IMR-90 (cell line): ENCODE data around the gene OR4K2. TPM values are rescaled to one million over a fixed set of nuclear protein-coding genes. Genes with fewer than 3 reads are reported as not detected.
"Not testable (repeated sequence)": the region's sequence is repeated elsewhere in the genome, so short reads cannot be mapped to it uniquely, and the experiment has no call there.

Experiments
- ATAC-seq: fragments of 200-7000 bp; cut with Tn5 transposase; 2 replicates; pipeline ENCODE4 v1.9.1; 2020; ENCODE audit warnings: low read depth, mild to moderate bottlenecking, moderate library complexity
- BruUV-seq: library from RNA; stranded (reverse); fragments of 400-500 nt; replicated peaks from 2 replicates; lab custom pipeline; 2021; lab: Mats Ljungman, UMichigan
- CTCF ChIA-PET: fragments of 300-600 bp; formaldehyde crosslinking; extraction: SDS; loops from one replicate; lab custom pipeline; 2021; ENCODE audit warnings: antibody characterized with exemption; lab: Yijun Ruan, JAX
- POLR2A ChIA-PET: fragments of 300-600 bp; sonication (Branson Sonifier 250); formaldehyde crosslinking; loops from one replicate; lab custom pipeline; 2022; ENCODE audit warnings: antibody characterized with exemption; ENCODE audit not compliant: unreplicated experiment; lab: Charles Lee
- DNase-seq: peaks from one replicate; pipeline ENCODE4 v3.0.0; 2013
- H2AFZ ChIP-seq: replicated peaks from 2 replicates; pipeline ENCODE3; 2013; ENCODE audit warnings: low read length, mild to moderate bottlenecking; ENCODE audit not compliant: poor library complexity
- H2AK5ac ChIP-seq: 2 replicates; pipeline ENCODE4 v1.6.1; 2013; ENCODE audit warnings: low read depth, low read length, inconsistent platforms
- H2AK9ac ChIP-seq: replicated peaks from 2 replicates; pipeline ENCODE3; 2013; ENCODE audit warnings: mild to moderate bottlenecking, low read depth, low read length, moderate library complexity; ENCODE audit not compliant: poor library complexity
- H2BK120ac ChIP-seq: 2 replicates; pipeline ENCODE4 v1.6.1; 2013; ENCODE audit warnings: low read depth, low read length, inconsistent platforms
- H2BK15ac ChIP-seq: 3 replicates; pipeline ENCODE4 v1.6.1; 2013; ENCODE audit warnings: low read depth, low read length, inconsistent platforms
- H2BK20ac ChIP-seq: 2 replicates; pipeline ENCODE4 v1.6.1; 2013; ENCODE audit warnings: low read depth, mild to moderate bottlenecking, inconsistent platforms, low read length, moderate library complexity
- H2BK5ac ChIP-seq: 2 replicates; pipeline ENCODE4 v1.6.1; 2013; ENCODE audit warnings: mild to moderate bottlenecking, low read depth, low read length, inconsistent platforms; ENCODE audit not compliant: poor library complexity, severe bottlenecking
- H3K14ac ChIP-seq: replicated peaks from 2 replicates; pipeline ENCODE4 v1.6.1; 2013; ENCODE audit warnings: low read depth, low read length, inconsistent platforms
- H3K18ac ChIP-seq: 2 replicates; pipeline ENCODE4 v1.6.1; 2013; ENCODE audit warnings: low read depth, low read length, control low read depth
- H3K23ac ChIP-seq: 2 replicates; pipeline ENCODE4 v1.6.1; 2013; ENCODE audit warnings: low read depth, low read length, inconsistent platforms
- H3K27ac ChIP-seq: 2 replicates; pipeline ENCODE4 v1.5.1; 2013; ENCODE audit warnings: mild to moderate bottlenecking, control low read depth, low read length; ENCODE audit not compliant: insufficient read depth
- H3K27me3 ChIP-seq: 2 replicates; pipeline ENCODE4 v1.6.1; 2013; ENCODE audit warnings: low read length; ENCODE audit not compliant: control insufficient read depth, insufficient read depth
- H3K36me3 ChIP-seq: 2 replicates; pipeline ENCODE4 v1.6.1; 2013; ENCODE audit warnings: low read length, mixed read lengths; ENCODE audit not compliant: control insufficient read depth, insufficient read depth
- H3K4ac ChIP-seq: 2 replicates; pipeline ENCODE4 v1.6.1; 2013; ENCODE audit warnings: low read depth, low read length, inconsistent platforms
- H3K4me1 ChIP-seq: 2 replicates; pipeline ENCODE4 v1.6.1; 2013; ENCODE audit warnings: low read length, mixed read lengths; ENCODE audit not compliant: control insufficient read depth, insufficient read depth
- H3K4me2 ChIP-seq: 2 replicates; pipeline ENCODE4 v1.6.1; 2013; ENCODE audit warnings: low read depth, mild to moderate bottlenecking, control low read depth, low read length, moderate library complexity
- H3K4me3 ChIP-seq: 2 replicates; pipeline ENCODE4 v1.5.1; 2013; ENCODE audit warnings: low read depth, mild to moderate bottlenecking, control low read depth, low read length, moderate library complexity; ENCODE audit not compliant: insufficient read depth
- H3K56ac ChIP-seq: 2 replicates; pipeline ENCODE4 v1.6.1; 2013; ENCODE audit warnings: low read length, inconsistent platforms; ENCODE audit not compliant: insufficient read depth; ENCODE audit errors: extremely low read depth
- H3K79me1 ChIP-seq, 2 experiments: 2 replicates each; pipeline ENCODE4 v1.6.1; 2013; ENCODE audit warnings: low read length in 2 of 2, inconsistent platforms in 1 of 2, low read depth in 1 of 2
- H3K9ac ChIP-seq: 2 replicates; pipeline ENCODE4 v1.6.1; 2013; ENCODE audit warnings: low read depth, low read length, control low read depth
- H3K9me1 ChIP-seq: 2 replicates; pipeline ENCODE4 v1.6.1; 2013; ENCODE audit warnings: low read length, inconsistent platforms; ENCODE audit not compliant: insufficient read depth
- H3K9me3 ChIP-seq: 2 replicates; pipeline ENCODE4 v1.6.1; 2013; ENCODE audit warnings: low read length; ENCODE audit not compliant: control insufficient read depth, insufficient read depth
- H4K20me1 ChIP-seq: 2 replicates; pipeline ENCODE4 v1.6.1; 2013; ENCODE audit warnings: low read length, inconsistent platforms; ENCODE audit not compliant: insufficient read depth
- H4K5ac ChIP-seq: 2 replicates; pipeline ENCODE4 v1.6.1; 2013; ENCODE audit warnings: mild to moderate bottlenecking, low read depth, low read length, control low read depth
- H4K8ac ChIP-seq, 2 experiments: 2 replicates each; pipeline ENCODE4 v1.6.1; 2013; ENCODE audit warnings: low read depth in 2 of 2, low read length in 2 of 2, control low read depth in 1 of 2, inconsistent platforms in 1 of 2
- H4K91ac ChIP-seq: 2 replicates; pipeline ENCODE4 v1.6.1; 2013; ENCODE audit warnings: low read depth, low read length, inconsistent platforms; ENCODE audit not compliant: insufficient read depth
- WGBS, 2 experiments: methylation state at CpG; one replicate each; pipeline versions ENCODE4 v1.1.5 to v1.1.7; 2013; ENCODE audit warnings: missing lambda C conversion rate in 2 of 2; ENCODE audit not compliant: insufficient read length in 1 of 2; ENCODE audit errors: extremely low coverage in 2 of 2; 5-methylcytosine and 5-hydroxymethylcytosine counted together
- dilution Hi-C: fragments of 300-500 bp; cut with HindIII; formaldehyde crosslinking; loops from one replicate; pipeline ENCODE4 v1.14.3; 2018; ENCODE audit warnings: low sequenced_read_pairs; ENCODE audit not compliant: unreplicated experiment
- in situ Hi-C: fragments of 300-500 bp; cut with MboI; formaldehyde crosslinking; loops from 3 replicates; pipeline ENCODE4 v1.14.3; 2019; ENCODE audit warnings: low sequenced_read_pairs, inconsistent platforms, mixed read lengths
- intact Hi-C: fragments of 100-400 bp; cut with micrococcal nuclease; formaldehyde crosslinking; loops from 2 replicates; pipeline ENCODE4 v1.10.0; 2022
- polyA plus RNA-seq, 3 experiments: library from polyadenylated mRNA; depleted of rRNA; stranded (reverse); fragments of >200 nt; gene quantifications; 2 replicates each; pipeline ENCODE4 v1.2.3, GENCODE V29; 2012; ENCODE audit warnings: low replicate concordance in 1 of 3
- total RNA-seq: library from RNA; depleted of rRNA; stranded (reverse); fragments of >200 nt; gene quantifications from 2 replicates; pipeline ENCODE4 v1.2.3, GENCODE V29; 2012

OR4K2 gene
- total and polyA plus RNA-seq, 2 of the 4 experiments (the other 2 are of a cell fraction), result not detected

DNA sequence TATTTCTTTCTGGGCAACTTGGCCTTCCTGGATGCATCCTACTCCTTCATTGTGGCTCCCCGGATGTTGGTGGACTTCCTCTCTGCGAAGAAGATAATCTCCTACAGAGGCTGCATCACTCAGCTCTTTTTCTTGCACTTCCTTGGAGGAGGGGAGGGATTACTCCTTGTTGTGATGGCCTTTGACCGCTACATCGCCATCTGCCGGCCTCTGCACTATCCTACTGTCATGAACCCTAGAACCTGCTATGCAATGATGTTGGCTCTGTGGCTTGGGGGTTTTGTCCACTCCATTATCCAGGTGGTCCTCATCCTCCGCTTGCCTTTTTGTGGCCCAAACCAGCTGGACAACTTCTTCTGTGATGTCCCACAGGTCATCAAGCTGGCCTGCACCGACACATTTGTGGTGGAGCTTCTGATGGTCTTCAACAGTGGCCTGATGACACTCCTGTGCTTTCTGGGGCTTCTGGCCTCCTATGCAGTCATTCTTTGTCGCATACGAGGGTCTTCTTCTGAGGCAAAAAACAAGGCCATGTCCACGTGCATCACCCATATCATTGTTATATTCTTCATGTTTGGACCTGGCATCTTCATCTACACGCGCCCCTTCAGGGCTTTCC, 47.2 kb upstream of the OR4K2 start:
- H2BK15ac ChIP-seq, DNase-seq, CTCF ChIA-PET, H4K91ac ChIP-seq, H3K27me3 ChIP-seq, H3K9me3 ChIP-seq, H3K14ac ChIP-seq, H4K8ac ChIP-seq, H3K4me3 ChIP-seq, POLR2A ChIA-PET, in situ Hi-C loops, H4K5ac ChIP-seq, H3K9me1 ChIP-seq, dilution Hi-C loops, H2BK20ac ChIP-seq, ATAC-seq, H3K23ac ChIP-seq, intact Hi-C loops, H3K79me1 ChIP-seq, H3K4me1 ChIP-seq, H3K56ac ChIP-seq, H2AK5ac ChIP-seq, H3K18ac ChIP-seq, H4K20me1 ChIP-seq, H3K4me2 ChIP-seq, H2AFZ ChIP-seq, H2AK9ac ChIP-seq, H3K9ac ChIP-seq, BruUV-seq, H3K27ac ChIP-seq, H3K4ac ChIP-seq, H3K36me3 ChIP-seq, H2BK5ac ChIP-seq, H2BK120ac ChIP-seq: not testable (repeated sequence)
- 38% methylated on average over 6 of the region's 12 CpGs; no CpG with 5 or more reads in 1 of the 2 experiments for WGBS, 2 experiments
